Heart left ventricle (tissue), 16 donors: ENCODE measurements around the gene CAMK2B. TPM values are rescaled to one million over a fixed set of nuclear protein-coding genes. Genes with fewer than 3 reads are reported as not detected.
A peak's percentile ranks its signal among the peaks of the same experiment; 100 is the strongest.

Source experiments
- ATAC-seq, 4 donors: fragments of 200-7000 bp; cut with Tn5 transposase; one replicate each; pipeline ENCODE4 v1.9.1; 2020 to 2022; ENCODE audit warnings: moderate library complexity in 4 of 4, mild to moderate bottlenecking in 3 of 4, moderate number of reproducible peaks in 1 of 4
- DNase-seq, 5 donors: peaks; one replicate each; pipeline ENCODE4 v3.0.0-alpha.2; 2020
- H3K27ac ChIP-seq, 12 donors: fragments of 200-600 bp; sonication (generic) in 4 of 12; one replicate each; pipeline versions ENCODE4 v1.5.0 to v1.8.0; 2016 to 2022; ENCODE audit warnings: mild to moderate bottlenecking in 2 of 12
- H3K27me3 ChIP-seq, 9 donors: fragments of 200-600 bp; sonication (generic) in 2 of 9; one replicate each; pipeline versions ENCODE4 v1.5.1 to v1.8.0; 2016 to 2022; ENCODE audit warnings: mild to moderate bottlenecking in 3 of 9
- H3K36me3 ChIP-seq, 9 donors: fragments of 200-600 bp; sonication (generic) in 2 of 9; one replicate each; pipeline versions ENCODE4 v1.5.0 to v1.8.0; 2018 to 2022; ENCODE audit warnings: mild to moderate bottlenecking in 2 of 9
- H3K4me1 ChIP-seq, 12 donors: fragments of 200-600 bp; sonication (generic) in 4 of 12; one replicate each; pipeline versions ENCODE4 v1.5.0 to v1.8.0; 2016 to 2022; ENCODE audit warnings: mild to moderate bottlenecking in 3 of 12
- H3K4me3 ChIP-seq, 12 donors: fragments of 200-600 bp; sonication (generic) in 4 of 12; one replicate each; pipeline versions ENCODE4 v1.5.0 to v1.8.0; 2017 to 2022; ENCODE audit warnings: mild to moderate bottlenecking in 9 of 12, moderate library complexity in 4 of 12
- H3K9me3 ChIP-seq, 12 donors: fragments of 200-600 bp; sonication (generic) in 4 of 12; one replicate each; pipeline versions ENCODE4 v1.5.0 to v1.8.0; 2016 to 2022; ENCODE audit warnings: mild to moderate bottlenecking in 1 of 12
- POLR2A ChIP-seq, 2 donors: fragments of 450-650 bp; IDR thresholded peaks; one replicate each; pipeline ENCODE4 v1.6.1; 2017; ENCODE audit warnings: antibody characterized with exemption in 2 of 2, mild to moderate bottlenecking in 2 of 2, moderate library complexity in 2 of 2
- WGBS, 4 donors: extraction: QIAGEN DNeasy Blood & Tissue Kit in 2 of 4; methylation state at CpG; one replicate each; pipeline versions ENCODE4 v1.1.5 to v1.1.7; 2013 to 2018; 5-methylcytosine and 5-hydroxymethylcytosine counted together
- intact Hi-C, 10 donors: fragments of 100-400 bp; cut with DNase I; formaldehyde crosslinking; loops; one replicate each; pipeline versions ENCODE4 v1.11.1 to v1.14.2; 2022
- polyA plus RNA-seq, 2 donors: library from polyadenylated mRNA; stranded (reverse); fragments of 200-250 nt; gene quantifications; one replicate each; pipeline ENCODE4 v1.2.3, GENCODE V29; 2013
- total RNA-seq, 9 donors: library from RNA; depleted of rRNA in 2 of 9; stranded (reverse); fragments of >200 nt in 2 of 9; fragmentation: NEBNext Ultra II Directional in 3 of 9; extraction: Animal tissue kit (Norgen Biotek cat#: 25700) in 3 of 9; gene quantifications; one replicate each; pipeline versions ENCODE4 v1.1.0 to v1.2.4, GENCODE V29; 2016 to 2023
- TF ChIP-seq, protein P1 (sequence below), 12 donors: fragments of 200-600 bp; sonication (generic) in 4 of 12; IDR thresholded peaks; one replicate each; pipeline versions ENCODE4 v1.5.0 to v1.8.0; 2018 to 2022; ENCODE audit warnings: antibody characterized with exemption in 12 of 12, mild to moderate bottlenecking in 5 of 12
- donor health status: ischemic (EF 13 %, LVEDD 7.1; RV severe dilation, severe dysfunction).
- donor health status: healthy with polysubstance abuse.
- donor health status: DM: no; HTN: yes; CAD: no.
- donor health status: DM: no; HTN: no; CAD: no.
- donor health status: ischemic (EF 25% LVEDD 6.9; RV normal size, moderate dysfunction).
- donor health status: ischemic (EF 25% LVEDD 5.7; RV mildly dilated, moderate dysfunction).
- donor health status: healthy.
- donor health status: DM: yes; HTN: yes; CAD: no.
- donor health status: ischemic (EF 35%, LVEDD 5.7; RV mildly dilated, moderate dysfunction).
- donor health status: nonischemic (EF 11% LVEDD 7.7; RV severe dilation, severe dysfunction).
- donor health status: DM: yes; HTN: yes; CAD: no.
- donor health status: PGD.
- donor health status: ischemic (EF 29% LVEDD 5.4; RV normal size, mild dysfunction).
- donor health status: nonischemic (EF 23%, LVEDD 6.1; RV moderate dilation, normal function).

CAMK2B gene
- total and polyA plus RNA-seq, 11 donors, result 35.7 to 141 (median 103) TPM

GRCh38 chr7:44308596-44309270, 16.7 kb downstream of the CAMK2B start:
- Histone ChIP-seq H3K4me1 (peaks cover 4 to 53% (median 27%) of the 10 kb centered on the region in 12 donors), H3K27ac (peak overlapping the region in 10 of 12 donors; percentile 40 to 89 (median 70)), H3K27me3 (peaks cover 0 to 24% (median 0%) of the 10 kb centered on the region in 9 donors), H3K9me3 (no peaks in the 10 kb centered on the region), H3K36me3 (no peaks in the 10 kb centered on the region), H3K4me3 (peak overlapping the region in 2 of 12 donors; percentile 46 to 53)
- no peak for TF ChIP-seq POLR2A (IDR thresholded peaks at IDR 0.05)
- TF ChIP-seq, protein P1, sequence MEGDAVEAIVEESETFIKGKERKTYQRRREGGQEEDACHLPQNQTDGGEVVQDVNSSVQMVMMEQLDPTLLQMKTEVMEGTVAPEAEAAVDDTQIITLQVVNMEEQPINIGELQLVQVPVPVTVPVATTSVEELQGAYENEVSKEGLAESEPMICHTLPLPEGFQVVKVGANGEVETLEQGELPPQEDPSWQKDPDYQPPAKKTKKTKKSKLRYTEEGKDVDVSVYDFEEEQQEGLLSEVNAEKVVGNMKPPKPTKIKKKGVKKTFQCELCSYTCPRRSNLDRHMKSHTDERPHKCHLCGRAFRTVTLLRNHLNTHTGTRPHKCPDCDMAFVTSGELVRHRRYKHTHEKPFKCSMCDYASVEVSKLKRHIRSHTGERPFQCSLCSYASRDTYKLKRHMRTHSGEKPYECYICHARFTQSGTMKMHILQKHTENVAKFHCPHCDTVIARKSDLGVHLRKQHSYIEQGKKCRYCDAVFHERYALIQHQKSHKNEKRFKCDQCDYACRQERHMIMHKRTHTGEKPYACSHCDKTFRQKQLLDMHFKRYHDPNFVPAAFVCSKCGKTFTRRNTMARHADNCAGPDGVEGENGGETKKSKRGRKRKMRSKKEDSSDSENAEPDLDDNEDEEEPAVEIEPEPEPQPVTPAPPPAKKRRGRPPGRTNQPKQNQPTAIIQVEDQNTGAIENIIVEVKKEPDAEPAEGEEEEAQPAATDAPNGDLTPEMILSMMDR (IDR thresholded peaks at IDR 0.05), result no peak
- WGBS, 4 donors, result 70 to 89% (median 85%) methylated on average over 8 to 18 of the region's 18 CpGs
- DNase-seq, result peak in 1 of 5 donors; percentile 54
- peak; percentile 6 to 42 (median 28) for ATAC-seq
- intact Hi-C loops, result loop anchor here in 9 of 10 donors (5.0 kb wide), 3 partner anchors 51 to 66 kb away; no protein-coding TSS in a partner anchor

- WGBS, 4 donors, result 78 to 84% (median 82%) methylated on average over 8 of the region's 8 CpGs
- Histone ChIP-seq H3K27me3 (peaks cover 0 to 24% (median 0%) of the 10 kb centered on the region in 9 donors), H3K4me1 (peaks cover 4 to 48% (median 22%) of the 10 kb centered on the region in 12 donors), H3K27ac (peak overlapping the region in 8 of 12 donors; percentile 5 to 89 (median 56)), H3K9me3 (peaks cover 0 to 2% (median 0%) of the 10 kb centered on the region in 12 donors), H3K4me3 (no peak overlapping the region), H3K36me3 (no peaks in the 10 kb centered on the region)
- ATAC-seq (no peak), DNase-seq (no peak)
- TF ChIP-seq, protein P1 (IDR thresholded peaks at IDR 0.05), result no peak
- TF ChIP-seq POLR2A (IDR thresholded peaks at IDR 0.05), result no peak
- intact Hi-C loops, result loop anchor here (2.0 to 5.0 kb wide), 4 partner anchors 51 to 67 kb away; no protein-coding TSS in a partner anchor
These were observed 17.3 kb downstream of the CAMK2B start for GRCh38 chr7:44307905-44308595.

GRCh38 chr7:44307301-44307900, 18.0 kb downstream of the CAMK2B start:
- peak; percentile 74 to 86 (median 76) for ATAC-seq
- peaks cover 0 to 9% (median 0%) of the 10 kb centered on the region in 12 donors for H3K9me3 ChIP-seq
- 56 to 75% (median 68%) methylated on average over 7 of the region's 7 CpGs for WGBS, 4 donors
- H3K36me3 ChIP-seq, result no peaks in the 10 kb centered on the region
- no peak overlapping the region for H3K4me3 ChIP-seq
- TF ChIP-seq, protein P1 (IDR thresholded peaks at IDR 0.05), result peak in 8 of 12 donors; percentile 33 to 47 (median 42)
- TF ChIP-seq POLR2A (IDR thresholded peaks at IDR 0.05), result no peak
- peak in 3 of 5 donors; percentile 61 to 76 (median 76) for DNase-seq
- H3K27ac ChIP-seq, result peak overlapping the region in 6 of 12 donors; percentile 40 to 89 (median 58)
- peaks cover 0 to 24% (median 0%) of the 10 kb centered on the region in 9 donors for H3K27me3 ChIP-seq
- intact Hi-C loops, result loop anchor here (2.0 to 5.0 kb wide), 4 partner anchors 50 to 67 kb away; no protein-coding TSS in a partner anchor
- H3K4me1 ChIP-seq, result peaks cover 4 to 42% (median 19%) of the 10 kb centered on the region in 12 donors
